Gastrocnemius medialis (tissue), 4 donors: Measurements from ENCODE around the gene TSSK1B.

Experiments
- POLR2A ChIP-seq, 2 donors: fragments of 450-650 bp; IDR thresholded peaks; one replicate each; pipeline ENCODE4 v1.6.1; 2017; ENCODE audit warnings: antibody characterized with exemption in 2 of 2, mild to moderate bottlenecking in 2 of 2, moderate library complexity in 2 of 2
- TF ChIP-seq, protein P1 (sequence below), 5 experiments: fragments of 450-650 bp in 3 of 5; fragments of 200-600 bp in 2 of 5; sonication (generic) in 2 of 5; IDR thresholded peaks in 4 of 5; conservative IDR thresholded peaks in 1 of 5; 1 replicate in 4 of 5; 2 replicates in 1 of 5; pipeline ENCODE4 v1.5.1; 2016 to 2019; ENCODE audit warnings: antibody characterized with exemption in 5 of 5, mild to moderate bottlenecking in 3 of 5, moderate library complexity in 3 of 5

- TF ChIP-seq POLR2A (IDR thresholded peaks at IDR 0.05): no peak
- TF ChIP-seq, protein P1, sequence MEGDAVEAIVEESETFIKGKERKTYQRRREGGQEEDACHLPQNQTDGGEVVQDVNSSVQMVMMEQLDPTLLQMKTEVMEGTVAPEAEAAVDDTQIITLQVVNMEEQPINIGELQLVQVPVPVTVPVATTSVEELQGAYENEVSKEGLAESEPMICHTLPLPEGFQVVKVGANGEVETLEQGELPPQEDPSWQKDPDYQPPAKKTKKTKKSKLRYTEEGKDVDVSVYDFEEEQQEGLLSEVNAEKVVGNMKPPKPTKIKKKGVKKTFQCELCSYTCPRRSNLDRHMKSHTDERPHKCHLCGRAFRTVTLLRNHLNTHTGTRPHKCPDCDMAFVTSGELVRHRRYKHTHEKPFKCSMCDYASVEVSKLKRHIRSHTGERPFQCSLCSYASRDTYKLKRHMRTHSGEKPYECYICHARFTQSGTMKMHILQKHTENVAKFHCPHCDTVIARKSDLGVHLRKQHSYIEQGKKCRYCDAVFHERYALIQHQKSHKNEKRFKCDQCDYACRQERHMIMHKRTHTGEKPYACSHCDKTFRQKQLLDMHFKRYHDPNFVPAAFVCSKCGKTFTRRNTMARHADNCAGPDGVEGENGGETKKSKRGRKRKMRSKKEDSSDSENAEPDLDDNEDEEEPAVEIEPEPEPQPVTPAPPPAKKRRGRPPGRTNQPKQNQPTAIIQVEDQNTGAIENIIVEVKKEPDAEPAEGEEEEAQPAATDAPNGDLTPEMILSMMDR (IDR thresholded peaks at IDR 0.05 in 4 of 5, conservative IDR thresholded peaks at IDR 0.05 in 1 of 5): no peak
These were observed 786 bp upstream of the TSSK1B start for GRCh38 chr5:113435575-113435974.
